B cell (primary cell): Measurements from ENCODE around the gene UQCC5. TPM values are rescaled to one million over a fixed set of nuclear protein-coding genes. Genes with fewer than 3 reads are reported as not detected.

ENCODE experiments used
- ATAC-seq: fragments of 200-7000 bp; cut with Tn5 transposase; one replicate; pipeline ENCODE4 v1.10.0; 2021; ENCODE audit warnings: low read depth, mild to moderate bottlenecking, moderate number of reproducible peaks, moderate library complexity
- CTCF ChIA-PET: fragments of 350-600 bp; sonication (Branson Sonifier 250); formaldehyde crosslinking; loops from one replicate; lab custom pipeline; 2021; ENCODE audit warnings: antibody characterized with exemption, inconsistent platforms; lab: Charles Lee
- POLR2A ChIA-PET: fragments of 350-600 bp; sonication (Branson Sonifier 250); formaldehyde crosslinking; loops from one replicate; lab custom pipeline; 2021; ENCODE audit warnings: antibody characterized with exemption; lab: Charles Lee
- DNase-seq: peaks from one replicate; pipeline ENCODE4 v3.0.0; 2013
- H2AFZ ChIP-seq: 2 replicates; pipeline ENCODE4 v1.6.1; 2012; ENCODE audit warnings: mild to moderate bottlenecking, low read depth, low read length; ENCODE audit not compliant: insufficient read depth, poor library complexity, severe bottlenecking
- H3K27ac ChIP-seq, 2 donors: 1 replicate in 1 of 2; 2 replicates in 1 of 2; pipeline ENCODE4 v1.5.1; 2012 to 2013; ENCODE audit warnings: low read length in 2 of 2, mild to moderate bottlenecking in 2 of 2, moderate library complexity in 1 of 2
- H3K27me3 ChIP-seq, 4 experiments: fragments of 200-600 bp in 1 of 4; sonication (generic) in 1 of 4; replicated peaks in 1 of 4; 1 replicate in 2 of 4; 2 replicates in 2 of 4; pipeline versions ENCODE4 v1.6.1 to v1.7.0; 2013 to 2016; ENCODE audit warnings: low read length in 3 of 4, mild to moderate bottlenecking in 2 of 4, mixed read lengths in 1 of 4, moderate library complexity in 1 of 4; ENCODE audit not compliant: insufficient read depth in 4 of 4, control insufficient read depth in 3 of 4; ENCODE audit errors: control extremely low read depth in 1 of 4
- H3K36me3 ChIP-seq, 2 experiments: replicated peaks in 1 of 2; 1 replicate in 1 of 2; 2 replicates in 1 of 2; pipeline versions ENCODE4 v1.6.1 to v1.7.1; 2013; ENCODE audit warnings: low read length in 1 of 2; ENCODE audit not compliant: insufficient read depth in 2 of 2, control insufficient read depth in 1 of 2; ENCODE audit errors: control extremely low read depth in 1 of 2, extremely low read depth in 1 of 2
- H3K4me1 ChIP-seq, 2 donors: fragments of 200-600 bp in 1 of 2; sonication (generic) in 1 of 2; 1 replicate in 1 of 2; 2 replicates in 1 of 2; pipeline versions ENCODE4 v1.5.1 to v1.6.1; 2013 to 2017; ENCODE audit warnings: low read length in 2 of 2; ENCODE audit not compliant: control insufficient read depth in 2 of 2, insufficient read depth in 2 of 2
- H3K4me2 ChIP-seq: replicated peaks from 2 replicates; pipeline ENCODE3; 2012; ENCODE audit warnings: mild to moderate bottlenecking, low read depth, low read length; ENCODE audit not compliant: poor library complexity, severe bottlenecking
- H3K4me3 ChIP-seq, 5 experiments: fragments of 200-600 bp in 1 of 5; sonication (generic) in 1 of 5; 1 replicate in 3 of 5; 2 replicates in 2 of 5; pipeline versions ENCODE4 v1.5.1 to v1.7.0; 2011 to 2016; ENCODE audit warnings: low read length in 4 of 5, mild to moderate bottlenecking in 4 of 5, low read depth in 2 of 5, control low read depth in 1 of 5, moderate library complexity in 1 of 5; ENCODE audit not compliant: insufficient read depth in 1 of 5; ENCODE audit errors: control extremely low read depth in 1 of 5, extremely low read depth in 1 of 5
- H3K79me2 ChIP-seq: fragments of 200-600 bp; sonication (generic); one replicate; pipeline ENCODE4 v1.6.0; 2016; ENCODE audit warnings: low read length; ENCODE audit not compliant: control insufficient read depth, insufficient read depth
- H3K9ac ChIP-seq: fragments of 200-600 bp; sonication (generic); 2 replicates; pipeline ENCODE4 v1.6.1; 2017; ENCODE audit warnings: mild to moderate bottlenecking, low read length, moderate library complexity
- H3K9me3 ChIP-seq, 3 donors: one replicate each; pipeline versions ENCODE4 v1.6.1 to v1.7.1; 2013; ENCODE audit warnings: low read length in 2 of 3; ENCODE audit not compliant: control insufficient read depth in 2 of 3, insufficient read depth in 1 of 3; ENCODE audit errors: control extremely low read depth in 1 of 3
- H4K20me1 ChIP-seq: 2 replicates; pipeline ENCODE4 v1.6.0; 2012; ENCODE audit warnings: mild to moderate bottlenecking, low read length; ENCODE audit not compliant: insufficient read depth, control insufficient read depth, poor library complexity, severe bottlenecking
- H3K27ac Mint-ChIP-seq: one replicate; pipeline ENCODE4 v1.8.0; 2021; ENCODE audit warnings: mixed read lengths
- H3K27me3 Mint-ChIP-seq: one replicate; pipeline ENCODE4 v1.8.0; 2021; ENCODE audit warnings: mixed read lengths
- H3K4me1 Mint-ChIP-seq: one replicate; pipeline ENCODE4 v1.8.0; 2021; ENCODE audit warnings: mixed read lengths
- H3K4me3 Mint-ChIP-seq: one replicate; pipeline ENCODE4 v1.8.0; 2021; ENCODE audit warnings: mixed read lengths
- H3K9me3 Mint-ChIP-seq: one replicate; pipeline ENCODE4 v1.8.0; 2022; ENCODE audit warnings: mixed read lengths; ENCODE audit not compliant: insufficient read depth
- CTCF ChIP-seq: fragments of 200-600 bp; IDR thresholded peaks from one replicate; pipeline ENCODE4 v1.8.0; 2022; ENCODE audit warnings: antibody characterized with exemption, mild to moderate bottlenecking
- EZH2 ChIP-seq: IDR thresholded peaks from 2 replicates; pipeline ENCODE4 v1.6.1; 2012; ENCODE audit warnings: borderline replicate concordance, low read depth, mild to moderate bottlenecking, moderate library complexity, low read length; ENCODE audit not compliant: insufficient read depth, poor library complexity, severe bottlenecking
- WGBS: methylation state at CpG from one replicate; pipeline ENCODE4 v1.1.5; 2013; ENCODE audit warnings: missing lambda C conversion rate; ENCODE audit not compliant: insufficient coverage; 5-methylcytosine and 5-hydroxymethylcytosine counted together
- intact Hi-C: fragments of 100-400 bp; cut with micrococcal nuclease; formaldehyde crosslinking; loops from one replicate; pipeline ENCODE4 v1.10.0; 2022
- polyA plus RNA-seq: library from polyadenylated mRNA; depleted of rRNA; stranded (reverse); fragments of >200 nt; gene quantifications from 2 replicates; pipeline ENCODE4 v1.2.3, GENCODE V29; 2012
- total RNA-seq, 2 donors: library from RNA; stranded (reverse); fragments of 120-200 nt in 1 of 2; gene quantifications; 1 replicate in 1 of 2; 2 replicates in 1 of 2; pipeline versions ENCODE4 v1.2.3 to v1.2.4, GENCODE V29; 2013 to 2022

Gene UQCC5
- total and polyA plus RNA-seq, 2 donors (not counting 1 experiment from before 2014, with no cell fraction given) = 1.1 to 10.3 TPM

- Histone ChIP-seq H3K9me3 (no peaks in the 10 kb centered on the region), H3K4me2 (peak overlapping the region; percentile 82), H3K4me1 (peaks cover 34 to 51% of the 10 kb centered on the region in 2 donors), H3K9ac (peak overlapping the region; percentile 54), H3K79me2 (peaks cover 24% of the 10 kb centered on the region), H3K36me3 (no peaks in the 10 kb centered on the region), H2AFZ (peak overlapping the region; percentile 50), H3K4me3 (peak overlapping the region in 3 of 5 experiments; percentile 29 to 68 (median 49)), H3K27me3 (peaks cover 0 to 13% (median 0%) of the 10 kb centered on the region in 4 experiments), H4K20me1 (no peaks in the 10 kb centered on the region), H3K27ac (no peak overlapping the region)
- DNase-seq = no peak
- peak overlapping the region; percentile 99 for H3K4me3 Mint-ChIP-seq
- POLR2A ChIA-PET = interaction anchor here (0.6 to 1.6 kb wide), 3 partner anchors 107 to 625 kb away, joined by 3 to 4 read pairs (median 3); partner anchors contain the start of gene ALAS1
- intact Hi-C loops = loop anchor here (1.0 to 10.0 kb wide), 9 partner anchors 80 to 1141 kb away; partner anchors contain the start of genes DUSP7, NISCH, PBRM1 and PRKCD
- H3K4me1 Mint-ChIP-seq = peaks cover 46% of the 10 kb centered on the region
- CTCF ChIA-PET = interaction anchor here (1.0 to 1.2 kb wide), 2 partner anchors 63 to 90 kb away, joined by 4 to 5 read pairs; partner anchors contain the start of gene SEMA3G
- H3K27me3 Mint-ChIP-seq = no peaks in the 10 kb centered on the region
- TF ChIP-seq CTCF = no peak
- no peak for TF ChIP-seq EZH2
- H3K9me3 Mint-ChIP-seq = no peaks in the 10 kb centered on the region
- 96% methylated on average over 9 of the region's 19 CpGs for whole genome bisulfite sequencing
- ATAC-seq = no peak
- peak overlapping the region; percentile 99 for H3K27ac Mint-ChIP-seq
Observed at GRCh38 chr3:52535411-52536111, 844 bp upstream of the UQCC5 start.

- no peak for TF ChIP-seq EZH2
- TF ChIP-seq CTCF = no peak
- Mint-ChIP-seq H3K27ac (peak overlapping the region; percentile 99), H3K4me3 (peak overlapping the region; percentile 99), H3K9me3 (no peaks in the 10 kb centered on the region), H3K27me3 (no peaks in the 10 kb centered on the region), H3K4me1 (peaks cover 46% of the 10 kb centered on the region)
- H4K20me1 ChIP-seq = no peaks in the 10 kb centered on the region
- peaks cover 26% of the 10 kb centered on the region for H3K79me2 ChIP-seq
- 0% methylated on average over 7 of the region's 9 CpGs for WGBS
- DNase-seq (no peak), ATAC-seq (no peak)
- peak overlapping the region; percentile 54 for H3K9ac ChIP-seq
- peak overlapping the region; percentile 50 for H2AFZ ChIP-seq
- ChIA-PET CTCF (interaction anchor here (1.0 to 1.2 kb wide), 2 partner anchors 64 to 91 kb away, joined by 4 to 5 read pairs; partner anchors contain the start of gene SEMA3G), POLR2A (interaction anchor here (0.6 to 1.6 kb wide), 3 partner anchors 107 to 625 kb away, joined by 3 to 4 read pairs (median 3); partner anchors contain the start of gene ALAS1)
- peak overlapping the region; percentile 82 for H3K4me2 ChIP-seq
- no peak overlapping the region for H3K27ac ChIP-seq
- peaks cover 34 to 51% of the 10 kb centered on the region in 2 donors for H3K4me1 ChIP-seq
- no peaks in the 10 kb centered on the region for H3K36me3 ChIP-seq
- peaks cover 0 to 13% (median 0%) of the 10 kb centered on the region in 4 experiments for H3K27me3 ChIP-seq
- no peaks in the 10 kb centered on the region for H3K9me3 ChIP-seq
- intact Hi-C loops = loop anchor here (1.0 to 10.0 kb wide), 9 partner anchors 81 to 1141 kb away; partner anchors contain the start of genes DUSP7, NISCH, PBRM1 and PRKCD
- peak overlapping the region in 3 of 5 experiments; percentile 29 to 68 (median 49) for H3K4me3 ChIP-seq
Observed at GRCh38 chr3:52536112-52536368, 365 bp upstream of the UQCC5 start.
